Cardiac muscle cell (in vitro differentiated cells and primary cell): Measurements from ENCODE around the gene PSMC3IP. TPM values are rescaled to one million over a fixed set of nuclear protein-coding genes. Genes with fewer than 3 reads are reported as not detected.
"Not testable (repeated sequence)": the region's sequence is repeated elsewhere in the genome, so short reads cannot be mapped to it uniquely, and the experiment has no call there.

Source experiments
- DNase-seq, 2 donors: peaks; one replicate each; pipeline versions ENCODE4 v3.0.0 to v3.0.0-alpha.2; 2010 to 2017; ENCODE audit warnings: low read depth in 1 of 2, low spot score in 1 of 2
- H3K27ac ChIP-seq: fragments of 200-600 bp; sonication (generic); 2 replicates; pipeline ENCODE4 v1.5.1; 2016
- H3K27me3 ChIP-seq: fragments of 200-600 bp; sonication (generic); 2 replicates; pipeline ENCODE4 v1.6.0; 2016; ENCODE audit warnings: control low read depth
- H3K36me3 ChIP-seq: fragments of 200-600 bp; sonication (generic); 2 replicates; pipeline ENCODE4 v1.5.1; 2016; ENCODE audit warnings: control low read depth
- H3K4me1 ChIP-seq: fragments of 200-600 bp; sonication (generic); 2 replicates; pipeline ENCODE4 v1.8.1; 2017; ENCODE audit warnings: low read depth, mild to moderate bottlenecking, mixed run types
- H3K4me3 ChIP-seq: fragments of 200-600 bp; sonication (generic); 2 replicates; pipeline ENCODE4 v1.5.1; 2016; ENCODE audit warnings: mild to moderate bottlenecking
- H3K9me3 ChIP-seq: fragments of 200-600 bp; sonication (generic); 2 replicates; pipeline ENCODE4 v1.5.1; 2017; ENCODE audit warnings: low read depth, mild to moderate bottlenecking, control low read depth
- CTCF ChIP-seq: IDR thresholded peaks from 2 replicates; pipeline ENCODE4 v1.5.1; 2012; ENCODE audit warnings: low read depth, mild to moderate bottlenecking, low read length
- polyA plus RNA-seq: library from polyadenylated mRNA; unstranded; fragments of >200 nt; fragmentation: Nextera tagmentation; extraction: Ambion mirVana; gene quantifications from 2 replicates; pipeline ENCODE4 v1.2.1, GENCODE V29; 2016
- total RNA-seq: library from RNA; depleted of rRNA; stranded (reverse); fragments of >200 nt; gene quantifications from 2 replicates; pipeline ENCODE4 v1.2.3, GENCODE V29; 2016

Gene PSMC3IP
- total and polyA plus RNA-seq, 2 experiments from 2014 or later, result 6.2 to 14.0 TPM

- no peaks in the 10 kb centered on the region for H3K27me3 ChIP-seq
- no peaks in the 10 kb centered on the region for H3K36me3 ChIP-seq
- no peak for DNase-seq
- no peak for TF ChIP-seq CTCF
- no peaks in the 10 kb centered on the region for H3K9me3 ChIP-seq
- peak overlapping the region; percentile 77 for H3K4me3 ChIP-seq
- peak overlapping the region; percentile 95 for H3K27ac ChIP-seq
- peaks cover 5% of the 10 kb centered on the region for H3K4me1 ChIP-seq
Observed at GRCh38 chr17:42555122-42555622, 22.4 kb downstream of the PSMC3IP start.

DNA sequence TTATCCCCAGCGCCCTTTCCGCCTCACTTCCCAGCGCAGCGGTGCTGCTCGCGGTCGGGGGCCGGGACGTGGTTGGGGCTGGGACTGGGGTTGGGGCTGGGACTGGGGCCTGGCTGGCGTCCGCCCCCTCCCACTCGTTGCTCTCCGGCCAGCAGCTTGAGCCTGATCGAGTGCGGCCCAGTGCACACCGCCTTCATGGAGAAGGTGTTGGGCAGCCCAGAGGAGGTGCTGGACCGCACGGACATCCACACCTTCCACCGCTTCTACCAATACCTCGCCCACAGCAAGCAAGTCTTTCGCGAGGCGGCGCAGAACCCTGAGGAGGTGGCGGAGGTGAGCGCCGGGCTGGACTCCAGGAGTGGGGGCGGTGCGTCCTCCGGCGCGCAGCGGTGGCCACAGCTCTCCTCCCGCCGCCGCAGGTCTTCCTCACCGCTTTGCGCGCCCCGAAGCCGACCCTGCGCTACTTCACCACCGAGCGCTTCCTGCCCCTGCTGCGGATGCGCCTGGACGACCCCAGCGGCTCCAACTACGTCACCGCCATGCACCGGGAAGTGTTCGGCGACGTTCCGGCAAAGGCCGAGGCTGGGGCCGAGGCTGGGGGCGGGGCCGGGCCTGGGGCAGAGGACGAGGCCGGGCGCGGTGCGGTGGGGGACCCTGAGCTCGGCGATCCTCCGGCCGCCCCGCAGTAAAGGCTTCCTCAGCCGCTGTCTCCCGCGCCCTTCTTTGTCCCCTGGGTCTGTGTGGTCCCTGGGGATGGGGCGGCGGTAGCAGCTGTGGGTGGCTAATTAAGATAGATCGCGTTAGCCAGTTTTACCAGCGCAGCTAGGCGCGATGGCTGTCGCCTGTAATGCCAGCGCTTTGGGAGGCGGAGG is 23.0 kb downstream of the PSMC3IP start:
- peak overlapping the region; percentile 77 for H3K4me3 ChIP-seq
- peak; percentile 85 to 95 for DNase-seq
- H3K4me1 ChIP-seq, result peaks cover 5% of the 10 kb centered on the region
- TF ChIP-seq CTCF, result no peak
- no peaks in the 10 kb centered on the region for H3K27me3 ChIP-seq
- no peaks in the 10 kb centered on the region for H3K9me3 ChIP-seq
- H3K27ac ChIP-seq, result peak overlapping the region; percentile 95
- H3K36me3 ChIP-seq, result no peaks in the 10 kb centered on the region

DNA sequence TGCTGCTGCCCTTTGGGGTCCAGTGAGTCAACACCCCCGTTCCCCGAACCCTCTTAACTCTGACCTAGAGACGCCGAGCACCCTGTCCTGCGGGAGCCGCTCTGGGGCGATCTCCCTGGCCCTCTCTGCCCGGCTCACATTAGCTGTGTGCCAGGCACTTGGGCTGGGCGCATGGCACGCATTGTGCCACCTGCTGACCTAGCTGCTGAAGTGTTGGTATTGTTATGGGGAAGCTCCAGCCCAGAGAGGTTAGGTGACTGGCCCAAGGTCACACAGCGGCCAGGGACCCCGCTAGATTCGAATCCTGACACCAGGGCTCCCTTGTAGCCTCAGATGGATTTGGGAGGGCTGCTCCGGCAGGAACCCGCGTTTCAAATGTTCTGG is 23.7 kb downstream of the PSMC3IP start:
- no peaks in the 10 kb centered on the region for H3K27me3 ChIP-seq
- H3K4me1 ChIP-seq, result peaks cover 5% of the 10 kb centered on the region
- H3K36me3 ChIP-seq, result no peaks in the 10 kb centered on the region
- peak overlapping the region; percentile 77 for H3K4me3 ChIP-seq
- H3K9me3 ChIP-seq, result no peaks in the 10 kb centered on the region
- DNase-seq, result no peak
- H3K27ac ChIP-seq, result peak overlapping the region; percentile 95
- no peak for TF ChIP-seq CTCF

DNA sequence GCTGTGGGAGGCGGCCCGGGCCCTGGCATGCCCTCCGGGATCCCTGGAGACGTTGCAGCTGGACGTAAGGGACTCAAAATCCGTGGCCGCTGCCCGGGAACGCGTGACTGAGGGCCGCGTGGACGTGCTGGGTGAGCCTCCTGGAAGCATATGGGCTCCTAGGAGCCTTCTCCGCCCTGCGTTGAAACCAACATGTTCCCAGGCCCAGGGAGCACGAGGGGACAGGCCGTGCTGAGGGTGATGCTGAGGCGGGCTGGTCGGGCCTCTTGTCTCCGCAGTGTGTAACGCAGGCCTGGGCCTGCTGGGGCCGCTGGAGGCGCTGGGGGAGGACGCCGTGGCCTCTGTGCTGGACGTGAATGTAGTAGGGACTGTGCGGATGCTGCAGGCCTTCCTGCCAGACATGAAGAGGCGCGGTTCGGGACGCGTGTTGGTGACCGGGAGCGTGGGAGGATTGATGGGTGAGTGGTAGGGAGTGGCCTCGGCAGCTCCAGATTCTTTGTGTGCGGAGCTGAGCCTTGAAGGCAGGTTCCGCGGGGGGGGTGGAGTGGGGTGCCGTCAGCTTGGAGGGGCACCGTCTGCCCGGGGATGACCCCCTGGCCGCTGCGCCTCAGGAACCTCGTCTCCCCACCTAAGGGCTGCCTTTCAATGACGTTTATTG is 24.2 kb downstream of the PSMC3IP start:
- peak; percentile 36 for TF ChIP-seq CTCF
- H3K4me1 ChIP-seq, result peaks cover 5% of the 10 kb centered on the region
- H3K36me3 ChIP-seq, result no peaks in the 10 kb centered on the region
- peak in 1 of 2 donors; percentile 62 for DNase-seq
- H3K4me3 ChIP-seq, result no peak overlapping the region
- no peaks in the 10 kb centered on the region for H3K9me3 ChIP-seq
- no peaks in the 10 kb centered on the region for H3K27me3 ChIP-seq
- no peak overlapping the region for H3K27ac ChIP-seq

DNA sequence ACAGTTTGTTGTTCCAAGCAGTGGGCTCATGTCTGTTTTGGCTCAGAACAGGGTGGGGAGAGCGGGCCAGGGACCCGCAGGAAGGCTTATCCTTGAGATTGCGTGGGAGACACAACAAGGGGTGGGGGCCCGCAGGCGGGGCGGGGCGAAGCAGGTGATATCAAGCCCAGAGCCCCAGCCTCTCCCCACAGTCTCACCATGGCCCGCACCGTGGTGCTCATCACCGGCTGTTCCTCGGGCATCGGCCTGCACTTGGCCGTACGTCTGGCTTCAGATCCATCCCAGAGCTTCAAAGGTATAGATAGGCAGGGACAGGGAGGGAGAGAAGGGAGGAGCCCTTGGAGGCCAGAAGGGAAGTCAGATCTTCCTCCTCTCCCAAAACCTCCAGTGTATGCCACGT is 24.8 kb downstream of the PSMC3IP start, which contains the start of gene HSD17B1:
HSD17B1 (plus strand) TSS at position 188 of the 400 bp plus-strand sequence; CDS start at position 199, 11 bp downstream.
- not testable (repeated sequence) for H3K4me1 ChIP-seq, H3K27me3 ChIP-seq, H3K27ac ChIP-seq, DNase-seq, H3K36me3 ChIP-seq, H3K9me3 ChIP-seq, H3K4me3 ChIP-seq
